GM18519 (cell line): ENCODE results near the gene BEND7.

Source experiments
- ATAC-seq: cut with Tn5 transposase; IDR thresholded peaks from one replicate; pipeline ENCODE4 v1.9.1; 2021; ENCODE audit warnings: mild to moderate bottlenecking, moderate library complexity; ENCODE audit not compliant: unreplicated experiment, low FRiP score

Gene BEND7

DNA sequence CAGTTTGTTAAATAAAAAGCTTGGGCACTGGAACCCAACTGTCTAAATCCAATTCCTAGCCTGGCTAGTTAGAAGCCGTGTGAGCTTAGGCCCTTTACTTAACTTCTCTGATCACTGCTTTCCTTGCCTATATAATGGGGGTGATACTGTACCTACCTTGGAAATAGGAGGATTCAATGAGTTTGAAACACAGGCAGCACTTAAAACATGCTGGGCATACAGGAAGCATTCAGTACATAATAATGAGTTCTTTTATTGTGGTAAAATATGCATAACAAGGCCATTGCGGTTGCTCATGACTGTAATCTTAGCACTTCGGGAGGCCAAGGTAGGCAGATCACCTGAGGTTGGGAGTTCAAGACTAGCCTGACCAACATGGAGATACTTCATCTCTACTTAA is 133.3 kb downstream of the BEND7 start:
- ATAC-seq, result no peak

DNA sequence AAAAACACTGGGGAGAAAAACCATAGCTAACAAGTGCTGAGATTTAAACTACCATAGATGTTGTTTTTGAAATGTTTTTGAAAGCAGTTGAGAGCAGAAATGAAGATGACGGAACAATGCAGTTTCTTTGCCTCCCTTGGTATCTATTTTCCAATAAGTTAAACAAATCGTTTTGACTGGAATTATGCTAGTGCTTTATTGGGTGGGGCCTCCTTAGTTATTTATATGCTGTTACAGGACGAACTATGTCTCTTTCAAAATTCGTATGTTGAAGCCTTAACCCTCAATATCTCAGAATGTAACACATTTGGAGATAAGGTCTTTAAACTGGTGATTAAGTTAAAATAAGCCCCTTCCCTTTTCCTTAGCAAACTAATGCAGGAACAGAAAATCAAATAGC is 135.2 kb downstream of the BEND7 start:
- no peak for ATAC-seq

DNA sequence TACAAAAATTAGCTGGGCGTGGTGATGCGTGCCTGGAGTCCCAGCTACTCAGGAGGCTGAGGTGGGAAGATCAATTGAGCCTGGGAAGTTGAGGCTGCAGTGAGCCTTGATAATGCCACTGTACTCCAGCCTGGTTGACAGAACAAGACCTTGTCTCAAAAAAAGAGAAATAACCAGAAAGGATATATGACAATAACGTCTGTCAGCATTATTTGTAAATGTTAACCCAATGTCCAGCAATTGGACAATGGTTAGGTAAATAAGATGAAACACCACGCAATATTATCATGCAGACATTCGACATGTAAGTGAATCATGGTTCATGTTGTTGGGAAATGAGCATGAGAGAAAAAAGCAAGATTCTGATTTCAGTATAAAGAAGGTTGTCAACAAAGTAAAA is 136.1 kb downstream of the BEND7 start:
- ATAC-seq, result no peak
